CD4-positive, alpha-beta T cell treated with Interleukin-2 at 100 ng/mL for 4 hours (primary cell): Measurements from ENCODE around the gene ABHD17A.

Experiments used
- DNase-seq: peaks from one replicate; pipeline ENCODE4 v3.0.0-alpha.2; 2020; ENCODE audit warnings: low spot score

Gene ABHD17A

GRCh38 chr19:1839658-1840540, 45.4 kb downstream of the ABHD17A start:
- DNase-seq = no peak

GRCh38 chr19:1837625-1838105, 47.6 kb downstream of the ABHD17A start:
- DNase-seq = peak; percentile 52

- no peak for DNase-seq
Measured at GRCh38 chr19:1837222-1837565, 48.1 kb downstream of the ABHD17A start.

GRCh38 chr19:1836458-1837221, 48.7 kb downstream of the ABHD17A start:
- no peak for DNase-seq

- no peak for DNase-seq
Measured at GRCh38 chr19:1833540-1833939, 51.8 kb downstream of the ABHD17A start.

GRCh38 chr19:1832046-1832663, 53.1 kb downstream of the ABHD17A start:
- DNase-seq = no peak

- no peak for DNase-seq
Measured at GRCh38 chr19:1830978-1831377, 54.3 kb downstream of the ABHD17A start.

GRCh38 chr19:1830568-1830967, 54.7 kb downstream of the ABHD17A start:
- no peak for DNase-seq

GRCh38 chr19:1829958-1830357, 55.3 kb downstream of the ABHD17A start:
- DNase-seq = no peak

GRCh38 chr19:1828279-1829238, 56.7 kb downstream of the ABHD17A start:
- DNase-seq = no peak

- DNase-seq = no peak
Measured at GRCh38 chr19:1827566-1828278, 57.6 kb downstream of the ABHD17A start.
